Endothelial cell of umbilical vein (primary cell): ENCODE data around the gene POLRMT.

Experiments used
- CTCF ChIP-seq, 2 donors: IDR thresholded peaks; 1 replicate in 1 of 2; 2 replicates in 1 of 2; pipeline ENCODE4 v1.5.1; 2011; ENCODE audit warnings: low read length in 2 of 2, mild to moderate bottlenecking in 2 of 2, moderate library complexity in 2 of 2, control low read depth in 1 of 2, inconsistent platforms in 1 of 2, low read depth in 1 of 2; ENCODE audit not compliant: insufficient read depth in 1 of 2; ENCODE audit errors: extremely low read depth in 1 of 2
- GATA2 ChIP-seq: IDR thresholded peaks from 2 replicates; pipeline ENCODE4 v1.7.0; 2011; ENCODE audit warnings: low read depth, mild to moderate bottlenecking, moderate library complexity, mixed read lengths, low read length; ENCODE audit not compliant: insufficient read length, insufficient read depth

- TF ChIP-seq GATA2 (no peak), CTCF (IDR thresholded peaks at IDR 0.05; ENCODE audit: extremely low read depth in 1 of 2, insufficient read depth in 1 of 2, low read depth in 1 of 2, low read length in 2 of 2) (no peak)
Observed at GRCh38 chr19:576768-577438, 56.4 kb downstream of the POLRMT start.
